ENCODE measurements around the gene SLC25A27.

SLC25A27 gene

GRCh38 chr6:46653439-46654195 is 842 bp downstream of the SLC25A27 start:
- no peak overlapping the region for H3K23ac ChIP-seq (ENCODE audit: low read length in 2 of 2)
- H3K9me3 ChIP-seq (ENCODE audit: control insufficient read depth, low read length): no peaks in the 10 kb centered on the region
- H4K91ac ChIP-seq (ENCODE audit: low read length): no peak overlapping the region
- H3K4me3 ChIP-seq (ENCODE audit: insufficient read depth in 1 of 2, low read depth in 1 of 2, low read length in 2 of 2): peak overlapping the region; percentile 96 to 97
- H2BK5ac ChIP-seq (ENCODE audit: low read depth, low read length, poor library complexity, severe bottlenecking): no peak overlapping the region
- peak overlapping the region; percentile 18 to 77 for H2BK12ac ChIP-seq (ENCODE audit: low read length in 2 of 2)
- no peak overlapping the region for H3K27ac ChIP-seq (ENCODE audit: low read length, poor library complexity, severe bottlenecking)
- H3K4ac ChIP-seq (ENCODE audit: low read depth in 1 of 2, low read length in 2 of 2): no peak overlapping the region
- H2BK120ac ChIP-seq (ENCODE audit: low read depth, low read length): no peak overlapping the region
- no peaks in the 10 kb centered on the region for H3K27me3 ChIP-seq (ENCODE audit: control insufficient read depth in 1 of 2, insufficient read depth in 1 of 2, low read length in 2 of 2)
- H3K36me3 ChIP-seq (ENCODE audit: control insufficient read depth in 1 of 2, insufficient read depth in 2 of 2, low read depth in 1 of 2, low read length in 2 of 2): peaks cover 0 to 4% of the 10 kb centered on the region in 2 experiments
- peak overlapping the region; percentile 100 for H2AFZ ChIP-seq (ENCODE audit: low read depth, low read length)
- peak overlapping the region in 1 of 2 experiments; percentile 28 for H3K18ac ChIP-seq (ENCODE audit: low read depth in 1 of 2, low read length in 2 of 2)
- peaks cover 3% of the 10 kb centered on the region for H3K79me1 ChIP-seq (replicated peaks; ENCODE audit: low read length, poor library complexity, severe bottlenecking)
- no peak overlapping the region for H2BK15ac ChIP-seq (ENCODE audit: low read depth, poor library complexity, severe bottlenecking)
- peak overlapping the region in 1 of 2 experiments; percentile 81 for H3K14ac ChIP-seq (ENCODE audit: low read length in 2 of 2)
- DNase-seq: peak; percentile 2
- WGBS: 30% methylated on average over 4 of the region's 10 CpGs
- peak overlapping the region; percentile 94 for H3K4me2 ChIP-seq (ENCODE audit: low read length, poor library complexity, severe bottlenecking)
- peaks cover 2% of the 10 kb centered on the region for H3K4me1 ChIP-seq (ENCODE audit: control insufficient read depth, insufficient read depth, low read depth, low read length)
- H4K8ac ChIP-seq (ENCODE audit: low read length): no peak overlapping the region
- H3K9ac ChIP-seq (ENCODE audit: low read length): peak overlapping the region; percentile 90
- no peak overlapping the region for H2AK5ac ChIP-seq (ENCODE audit: low read length, severe bottlenecking)

DNA sequence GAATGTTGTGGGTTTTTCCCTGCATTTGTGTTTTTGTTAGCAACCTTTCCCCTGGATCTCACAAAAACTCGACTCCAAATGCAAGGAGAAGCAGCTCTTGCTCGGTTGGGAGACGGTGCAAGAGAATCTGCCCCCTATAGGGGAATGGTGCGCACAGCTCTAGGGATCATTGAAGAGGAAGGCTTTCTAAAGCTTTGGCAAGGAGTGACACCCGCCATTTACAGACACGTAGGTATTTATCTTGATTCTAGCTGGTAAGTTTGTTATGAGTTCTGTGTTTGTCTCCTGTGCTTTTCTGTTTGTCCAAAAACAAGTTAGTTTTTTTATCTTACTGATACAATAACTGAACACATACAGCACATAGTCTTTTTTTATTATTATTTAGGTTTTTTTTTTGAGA is 3.0 kb downstream of the SLC25A27 start:
- Histone ChIP-seq H3K14ac (ENCODE audit: low read length in 2 of 2) (no peak overlapping the region), H3K4me1 (ENCODE audit: control insufficient read depth, insufficient read depth, low read depth, low read length) (peaks cover 2% of the 10 kb centered on the region), H3K36me3 (ENCODE audit: control insufficient read depth in 1 of 2, insufficient read depth in 2 of 2, low read depth in 1 of 2, low read length in 2 of 2) (peaks cover 0 to 10% of the 10 kb centered on the region in 2 experiments), H3K4me2 (ENCODE audit: low read length, poor library complexity, severe bottlenecking) (no peak overlapping the region), H3K9me3 (ENCODE audit: control insufficient read depth, low read length) (no peaks in the 10 kb centered on the region), H2AFZ (ENCODE audit: low read depth, low read length) (no peak overlapping the region), H4K91ac (ENCODE audit: low read length) (no peak overlapping the region), H3K27me3 (ENCODE audit: control insufficient read depth in 1 of 2, insufficient read depth in 1 of 2, low read length in 2 of 2) (no peaks in the 10 kb centered on the region), H2BK5ac (ENCODE audit: low read depth, low read length, poor library complexity, severe bottlenecking) (no peak overlapping the region), H3K9ac (ENCODE audit: low read length) (no peak overlapping the region), H3K4ac (ENCODE audit: low read depth in 1 of 2, low read length in 2 of 2) (no peak overlapping the region), H2BK15ac (ENCODE audit: low read depth, poor library complexity, severe bottlenecking) (no peak overlapping the region), H3K23ac (ENCODE audit: low read length in 2 of 2) (no peak overlapping the region), H3K79me1 (replicated peaks; ENCODE audit: low read length, poor library complexity, severe bottlenecking) (peaks cover 1% of the 10 kb centered on the region), H3K18ac (ENCODE audit: low read depth in 1 of 2, low read length in 2 of 2) (no peak overlapping the region), H2BK120ac (ENCODE audit: low read depth, low read length) (no peak overlapping the region), H4K8ac (ENCODE audit: low read length) (no peak overlapping the region), H3K27ac (ENCODE audit: low read length, poor library complexity, severe bottlenecking) (no peak overlapping the region), H2BK12ac (ENCODE audit: low read length in 2 of 2) (no peak overlapping the region), H2AK5ac (ENCODE audit: low read length, severe bottlenecking) (no peak overlapping the region), H3K4me3 (ENCODE audit: insufficient read depth in 1 of 2, low read depth in 1 of 2, low read length in 2 of 2) (no peak overlapping the region)
- 21% methylated on average over 4 of the region's 6 CpGs for WGBS
- peak; percentile 11 for DNase-seq

GRCh38 chr6:46657642-46658041 is 4.9 kb downstream of the SLC25A27 start:
- Histone ChIP-seq H2BK5ac (ENCODE audit: low read depth, low read length, poor library complexity, severe bottlenecking) (no peak overlapping the region), H2BK120ac (ENCODE audit: low read depth, low read length) (no peak overlapping the region), H2AK5ac (ENCODE audit: low read length, severe bottlenecking) (no peak overlapping the region), H3K18ac (ENCODE audit: low read depth in 1 of 2, low read length in 2 of 2) (no peak overlapping the region), H3K27ac (ENCODE audit: low read length, poor library complexity, severe bottlenecking) (no peak overlapping the region), H3K4me2 (ENCODE audit: low read length, poor library complexity, severe bottlenecking) (no peak overlapping the region), H3K4me3 (ENCODE audit: insufficient read depth in 1 of 2, low read depth in 1 of 2, low read length in 2 of 2) (no peak overlapping the region), H4K8ac (ENCODE audit: low read length) (no peak overlapping the region), H3K9ac (ENCODE audit: low read length) (no peak overlapping the region), H3K14ac (ENCODE audit: low read length in 2 of 2) (no peak overlapping the region), H3K4me1 (ENCODE audit: control insufficient read depth, insufficient read depth, low read depth, low read length) (peaks cover 2% of the 10 kb centered on the region), H3K4ac (ENCODE audit: low read depth in 1 of 2, low read length in 2 of 2) (no peak overlapping the region), H2BK15ac (ENCODE audit: low read depth, poor library complexity, severe bottlenecking) (no peak overlapping the region), H3K9me3 (ENCODE audit: control insufficient read depth, low read length) (no peaks in the 10 kb centered on the region), H3K23ac (ENCODE audit: low read length in 2 of 2) (no peak overlapping the region), H4K91ac (ENCODE audit: low read length) (no peak overlapping the region), H2AFZ (ENCODE audit: low read depth, low read length) (no peak overlapping the region), H2BK12ac (ENCODE audit: low read length in 2 of 2) (no peak overlapping the region), H3K79me1 (replicated peaks; ENCODE audit: low read length, poor library complexity, severe bottlenecking) (no peaks in the 10 kb centered on the region), H3K27me3 (ENCODE audit: control insufficient read depth in 1 of 2, insufficient read depth in 1 of 2, low read length in 2 of 2) (no peaks in the 10 kb centered on the region), H3K36me3 (ENCODE audit: control insufficient read depth in 1 of 2, insufficient read depth in 2 of 2, low read depth in 1 of 2, low read length in 2 of 2) (peaks cover 0 to 10% of the 10 kb centered on the region in 2 experiments)
- no peak for DNase-seq

DNA sequence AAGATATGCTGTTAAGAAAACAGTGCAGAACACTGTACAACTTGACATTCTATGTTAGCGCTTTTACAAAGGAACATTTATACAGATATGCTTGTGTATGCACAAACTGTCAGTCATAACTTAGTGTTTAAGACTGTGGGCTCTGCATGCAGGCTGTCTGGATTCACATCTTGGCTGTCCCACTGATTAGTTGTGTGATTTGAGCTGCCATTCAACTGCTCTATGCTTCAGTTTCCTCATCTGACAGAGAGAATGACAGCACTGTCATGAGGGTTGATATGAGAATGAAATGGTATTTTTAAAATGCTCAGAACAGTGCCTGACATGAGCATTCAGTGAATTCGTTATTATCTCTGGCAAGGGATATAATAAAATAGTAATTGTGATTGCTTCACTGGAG is 8.7 kb downstream of the SLC25A27 start:
- no peak overlapping the region for H3K14ac ChIP-seq (ENCODE audit: low read length in 2 of 2)

More for the DNA sequence above, 8.7 kb downstream of the SLC25A27 start:
- H2BK12ac ChIP-seq (ENCODE audit: low read length in 2 of 2): no peak overlapping the region
- H3K18ac ChIP-seq (ENCODE audit: low read depth in 1 of 2, low read length in 2 of 2): no peak overlapping the region
- H3K36me3 ChIP-seq (ENCODE audit: control insufficient read depth in 1 of 2, insufficient read depth in 2 of 2, low read depth in 1 of 2, low read length in 2 of 2): peaks cover 0 to 14% of the 10 kb centered on the region in 2 experiments
- no peak overlapping the region for H3K23ac ChIP-seq (ENCODE audit: low read length in 2 of 2)
- no peak overlapping the region for H4K91ac ChIP-seq (ENCODE audit: low read length)
- H2BK120ac ChIP-seq (ENCODE audit: low read depth, low read length): no peak overlapping the region
- no peak for DNase-seq
- no peak overlapping the region for H2AFZ ChIP-seq (ENCODE audit: low read depth, low read length)
- no peaks in the 10 kb centered on the region for H3K79me1 ChIP-seq (replicated peaks; ENCODE audit: low read length, poor library complexity, severe bottlenecking)
- no peaks in the 10 kb centered on the region for H3K9me3 ChIP-seq (ENCODE audit: control insufficient read depth, low read length)
- no peak overlapping the region for H3K4me2 ChIP-seq (ENCODE audit: low read length, poor library complexity, severe bottlenecking)
- H3K9ac ChIP-seq (ENCODE audit: low read length): no peak overlapping the region
- no peaks in the 10 kb centered on the region for H3K4me1 ChIP-seq (ENCODE audit: control insufficient read depth, insufficient read depth, low read depth, low read length)
- H3K27me3 ChIP-seq (ENCODE audit: control insufficient read depth in 1 of 2, insufficient read depth in 1 of 2, low read length in 2 of 2): no peaks in the 10 kb centered on the region
- H2BK15ac ChIP-seq (ENCODE audit: low read depth, poor library complexity, severe bottlenecking): no peak overlapping the region
- no peak overlapping the region for H3K4me3 ChIP-seq (ENCODE audit: insufficient read depth in 1 of 2, low read depth in 1 of 2, low read length in 2 of 2)
- WGBS: 91% methylated on average over 2 of the region's 2 CpGs
- no peak overlapping the region for H2AK5ac ChIP-seq (ENCODE audit: low read length, severe bottlenecking)
- no peak overlapping the region for H2BK5ac ChIP-seq (ENCODE audit: low read depth, low read length, poor library complexity, severe bottlenecking)
- H3K27ac ChIP-seq (ENCODE audit: low read length, poor library complexity, severe bottlenecking): no peak overlapping the region
- H3K4ac ChIP-seq (ENCODE audit: low read depth in 1 of 2, low read length in 2 of 2): no peak overlapping the region
- no peak overlapping the region for H4K8ac ChIP-seq (ENCODE audit: low read length)
